ENCODE results near the gene EIF1B.
"Not testable (repeated sequence)": the region's sequence is repeated elsewhere in the genome, so short reads cannot be mapped to it uniquely, and the experiment has no call there.

EIF1B gene

GRCh38 chr3:40309418-40309924 lies at the start of gene EIF1B:
Gene EIF1B, plus strand, starts transcription at chr3:40309707. Its CDS starts 235 bp downstream, at chr3:40309942.
- peak; percentile 98 for DNase-seq

- DNase-seq, result no peak
These were observed 47.2 kb upstream of the EIF1B start for GRCh38 chr3:40262331-40262730.

GRCh38 chr3:40264451-40264850 lies 45.1 kb upstream of the EIF1B start:
- DNase-seq, result no peak

DNA sequence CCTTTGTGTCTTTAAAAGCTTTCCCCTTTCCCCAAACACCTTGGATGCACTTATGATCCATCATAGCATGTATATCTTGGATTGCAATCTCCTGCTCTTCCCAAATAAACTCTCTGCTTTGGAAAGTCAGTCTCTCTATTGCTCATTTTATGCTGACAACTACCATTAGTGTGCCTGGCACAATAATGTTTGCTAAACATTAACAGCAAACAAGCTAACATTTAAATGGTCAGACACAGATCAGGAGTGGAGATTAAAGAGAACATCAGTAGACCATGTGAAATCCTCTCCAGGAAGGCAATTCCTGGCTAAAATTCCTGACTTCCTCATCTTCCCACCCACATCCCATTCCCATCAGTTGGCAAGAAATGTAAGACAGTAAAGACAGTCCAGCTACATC lies 44.3 kb upstream of the EIF1B start:
- no peak for DNase-seq

DNA sequence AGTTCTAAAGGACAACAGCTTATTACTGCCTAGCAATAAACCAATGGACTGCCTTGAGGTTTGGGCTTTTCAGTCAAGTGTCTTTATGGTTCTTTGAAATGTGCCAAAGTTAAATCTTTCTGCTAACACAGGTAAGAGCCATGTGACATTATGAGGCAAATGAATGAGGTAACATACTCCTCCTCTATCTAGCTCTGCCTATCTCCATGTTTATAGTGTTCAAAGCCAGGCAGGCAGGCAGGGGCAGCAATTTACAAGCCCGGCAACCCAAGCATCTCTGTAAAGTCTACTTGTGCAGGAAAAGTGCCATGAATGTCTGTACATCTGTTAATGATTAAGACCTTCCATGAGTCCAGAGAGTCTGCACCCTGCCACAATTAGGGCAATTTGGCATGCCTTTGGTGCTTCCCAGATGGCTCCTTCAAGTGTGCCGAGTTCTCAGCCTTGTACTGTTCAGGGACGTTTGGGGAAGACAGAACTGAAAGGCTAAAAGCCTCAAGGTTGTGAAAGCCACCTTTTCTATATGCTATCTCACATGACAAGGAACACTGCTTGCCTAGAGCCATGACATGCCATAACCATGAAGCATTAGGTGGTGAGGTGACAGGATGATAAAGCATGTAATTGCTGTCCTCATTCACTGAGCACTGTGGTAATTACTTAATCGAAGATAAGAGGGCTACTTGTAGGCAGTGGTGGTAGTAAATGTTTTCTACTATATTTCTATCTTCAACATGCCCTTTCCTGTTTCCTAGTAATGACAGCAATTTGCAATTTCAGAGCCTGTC lies 41.4 kb upstream of the EIF1B start:
- DNase-seq, result no peak

DNA sequence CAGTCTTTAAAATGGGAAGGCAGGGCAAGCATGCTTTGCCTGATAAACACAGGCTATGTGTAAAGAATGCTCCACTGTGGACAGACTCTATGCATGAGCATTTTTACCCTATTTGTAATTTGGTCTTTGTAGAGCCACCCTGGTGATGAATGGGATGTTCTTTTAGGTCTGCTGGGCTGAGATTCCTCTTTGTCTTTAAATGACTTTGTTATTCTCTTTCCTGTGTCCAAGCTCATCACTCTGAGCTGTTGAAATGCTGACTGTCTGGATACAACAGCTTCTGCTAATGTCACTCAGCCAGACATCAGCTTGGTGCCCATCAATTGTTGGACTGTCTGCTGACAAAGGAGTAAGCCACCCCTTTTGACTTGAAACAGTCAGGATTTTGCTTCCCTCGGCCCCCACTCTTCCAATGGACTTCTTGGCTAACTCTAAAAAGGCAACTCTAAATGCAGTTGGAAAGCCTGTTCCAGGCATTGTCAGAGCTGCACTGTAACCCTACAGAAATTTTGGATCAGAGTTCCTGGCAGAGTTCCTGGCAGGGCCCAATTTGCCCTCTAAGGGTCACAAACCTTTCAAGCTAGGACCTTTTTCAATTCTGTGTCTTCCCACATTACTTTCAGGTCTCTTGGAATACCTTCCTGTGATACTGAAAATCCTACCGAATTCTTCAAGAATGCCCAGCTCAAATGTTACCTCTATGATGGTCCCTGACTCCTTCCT lies 40.5 kb upstream of the EIF1B start:
- DNase-seq, result no peak

GRCh38 chr3:40278791-40279190 lies 30.7 kb upstream of the EIF1B start:
- no peak for DNase-seq

GRCh38 chr3:40281995-40282394 lies 27.5 kb upstream of the EIF1B start:
- DNase-seq, result no peak

- not testable (repeated sequence) for DNase-seq
These were observed 26.4 kb upstream of the EIF1B start for GRCh38 chr3:40283057-40283456.

DNA sequence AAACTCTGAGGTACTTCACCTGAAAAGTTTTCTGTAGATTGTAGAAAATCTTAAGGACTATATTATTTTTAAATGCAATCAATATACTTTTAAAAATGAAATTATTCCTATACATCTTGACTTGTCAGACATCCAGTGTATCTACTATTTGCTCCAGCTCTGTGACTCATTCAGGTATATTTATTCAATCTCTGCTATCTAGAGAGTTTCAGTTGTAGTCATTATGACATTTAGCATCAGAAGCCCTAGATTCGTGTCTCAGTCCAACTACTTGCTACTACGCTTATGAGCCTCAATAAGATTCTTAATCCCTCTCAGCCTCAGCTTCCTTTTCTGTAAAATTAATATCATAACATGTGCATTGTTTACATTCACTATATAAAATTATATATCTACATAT lies 22.3 kb upstream of the EIF1B start:
- DNase-seq, result no peak

- DNase-seq, result no peak
These were observed 19.1 kb upstream of the EIF1B start for GRCh38 chr3:40290396-40290795.

DNA sequence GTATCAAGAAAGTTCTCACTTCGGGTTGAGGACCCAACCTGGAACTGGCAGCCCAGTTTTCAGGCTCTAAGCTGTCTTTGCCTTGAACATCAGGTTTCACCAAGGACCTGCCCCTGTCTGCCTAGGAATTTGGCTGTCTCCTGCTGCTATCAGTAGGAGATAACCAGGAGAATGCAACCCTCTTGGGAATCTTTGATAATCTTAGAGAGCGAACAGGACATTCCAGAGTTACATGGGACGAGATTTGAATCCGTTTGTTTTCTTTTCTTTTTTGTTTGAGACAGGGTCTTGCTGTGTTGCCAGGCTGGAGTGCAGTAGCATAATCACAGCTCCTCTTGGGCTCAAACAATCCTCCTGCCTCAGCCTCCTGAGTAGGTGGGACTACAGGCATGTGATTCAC lies 18.0 kb upstream of the EIF1B start:
- DNase-seq, result no peak

DNA sequence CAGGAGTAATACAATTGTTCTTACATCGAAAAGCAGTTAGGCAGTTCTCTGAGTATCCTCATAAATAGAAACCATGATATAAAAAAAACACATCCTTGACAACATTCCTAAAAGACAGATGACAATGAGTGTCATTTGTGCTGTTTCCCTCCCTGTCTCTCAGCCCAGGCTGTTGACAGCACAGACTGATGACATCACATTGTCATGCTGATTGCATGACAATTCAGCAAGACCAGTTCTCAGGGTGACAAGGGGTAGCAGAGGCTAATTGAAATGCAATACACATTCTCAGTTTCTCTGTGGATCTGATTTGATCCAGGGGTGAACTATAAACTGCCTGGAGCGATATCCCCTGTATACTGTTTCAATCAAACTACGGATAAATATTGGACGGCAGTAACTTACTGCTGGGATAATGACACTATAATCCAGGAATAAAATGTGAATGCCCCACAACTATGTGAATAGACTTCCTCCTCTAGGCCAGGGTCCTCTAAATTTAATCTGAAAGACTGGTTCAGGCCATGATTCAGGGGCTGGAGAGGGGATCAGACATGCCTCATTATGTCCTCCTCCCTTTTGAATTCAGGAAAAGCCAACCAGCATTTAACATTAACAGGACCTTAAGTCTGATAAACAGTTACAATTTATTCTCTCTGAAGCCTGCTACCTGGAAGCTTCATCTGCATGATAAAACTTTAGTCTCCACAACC lies 16.7 kb upstream of the EIF1B start:
- DNase-seq, result no peak

GRCh38 chr3:40294434-40294833 lies 15.1 kb upstream of the EIF1B start:
- DNase-seq, result no peak

DNA sequence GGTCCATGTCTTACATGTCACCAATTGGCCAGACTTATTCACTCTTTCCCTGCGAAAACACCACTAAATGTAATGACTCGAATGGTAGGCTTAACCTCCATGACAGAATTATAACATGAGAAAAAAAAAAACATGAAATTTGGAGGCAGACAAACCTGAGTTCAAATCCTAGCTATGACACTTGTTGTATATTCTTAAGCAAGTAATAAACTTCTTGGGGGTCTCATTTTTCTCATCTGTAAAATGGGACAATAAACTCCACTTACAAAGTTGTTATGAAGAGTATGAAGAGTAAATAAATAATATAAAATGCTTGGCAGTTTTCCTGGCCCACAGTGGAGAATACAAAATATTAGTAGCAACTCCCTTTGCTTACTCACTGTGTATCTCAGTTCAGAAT lies 11.4 kb upstream of the EIF1B start:
- DNase-seq, result no peak

DNA sequence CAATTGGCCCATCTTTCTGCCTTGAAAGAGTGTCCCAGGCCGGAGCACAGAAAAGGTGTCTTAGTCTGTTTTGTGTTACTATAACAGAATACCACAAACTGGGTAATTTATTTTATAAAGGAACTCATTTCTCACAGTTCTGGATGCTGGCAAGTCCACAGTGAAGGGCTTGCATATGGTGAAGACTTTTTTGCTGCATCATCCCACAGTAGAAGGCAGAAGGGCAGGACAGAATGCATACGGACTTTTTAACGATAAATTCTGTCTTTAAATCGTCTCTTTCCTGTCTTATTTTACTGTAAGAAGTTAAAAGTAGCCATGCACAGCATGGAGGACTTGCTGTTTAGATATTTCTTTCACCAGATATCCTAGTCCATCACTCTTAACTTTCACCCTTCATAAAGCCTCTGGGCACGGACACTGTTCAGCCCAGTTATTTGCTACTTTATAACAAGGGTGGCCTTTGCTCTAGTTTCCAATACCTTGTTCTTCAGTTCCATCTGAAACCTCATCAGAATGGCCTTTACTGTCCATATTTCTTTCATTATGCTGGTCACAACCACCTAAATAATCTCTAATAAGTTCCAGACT lies 10.3 kb upstream of the EIF1B start:
- no peak for DNase-seq

GRCh38 chr3:40299721-40300335 lies 9.7 kb upstream of the EIF1B start:
- DNase-seq, result no peak

- no peak for DNase-seq
These were observed 6.7 kb upstream of the EIF1B start for GRCh38 chr3:40302784-40303183.

DNA sequence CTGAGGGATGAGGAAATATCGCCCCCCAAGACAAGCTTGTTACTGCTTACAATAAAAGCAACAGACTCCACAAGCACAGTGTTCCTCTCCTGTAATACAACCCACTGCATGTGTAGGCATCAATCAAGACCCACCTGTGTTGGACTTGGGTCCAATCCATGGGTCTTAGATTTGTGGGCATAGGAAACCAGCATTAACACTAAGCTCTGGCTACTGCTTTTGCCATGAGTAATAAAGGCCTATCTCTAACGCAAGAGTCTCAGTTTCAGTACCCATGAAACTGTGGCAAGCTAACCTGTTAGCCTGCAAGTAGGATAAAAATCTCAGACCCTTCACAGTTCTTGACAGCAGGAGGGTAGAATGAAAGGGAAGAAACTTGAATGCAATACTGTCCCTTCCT lies 5.2 kb upstream of the EIF1B start:
- no peak for DNase-seq

GRCh38 chr3:40306336-40306735 lies 3.2 kb upstream of the EIF1B start:
- DNase-seq, result no peak

- no peak for DNase-seq
These were observed 2.3 kb upstream of the EIF1B start for GRCh38 chr3:40307176-40307575.

GRCh38 chr3:40308725-40309417 lies 636 bp upstream of the EIF1B start:
- no peak for DNase-seq

Measured in activated CD4-positive, alpha-beta T cell treated with anti-CD3 and anti-CD28 coated beads for 1 hour (primary cell).